Inflammatory macrophage treated with lipopolysaccharide for 4 hours (primary cell): ENCODE results near the gene FLCN.

ENCODE experiments used
- DNase-seq: peaks from one replicate; pipeline ENCODE4 v3.0.0-alpha.2; 2020

FLCN gene

DNA sequence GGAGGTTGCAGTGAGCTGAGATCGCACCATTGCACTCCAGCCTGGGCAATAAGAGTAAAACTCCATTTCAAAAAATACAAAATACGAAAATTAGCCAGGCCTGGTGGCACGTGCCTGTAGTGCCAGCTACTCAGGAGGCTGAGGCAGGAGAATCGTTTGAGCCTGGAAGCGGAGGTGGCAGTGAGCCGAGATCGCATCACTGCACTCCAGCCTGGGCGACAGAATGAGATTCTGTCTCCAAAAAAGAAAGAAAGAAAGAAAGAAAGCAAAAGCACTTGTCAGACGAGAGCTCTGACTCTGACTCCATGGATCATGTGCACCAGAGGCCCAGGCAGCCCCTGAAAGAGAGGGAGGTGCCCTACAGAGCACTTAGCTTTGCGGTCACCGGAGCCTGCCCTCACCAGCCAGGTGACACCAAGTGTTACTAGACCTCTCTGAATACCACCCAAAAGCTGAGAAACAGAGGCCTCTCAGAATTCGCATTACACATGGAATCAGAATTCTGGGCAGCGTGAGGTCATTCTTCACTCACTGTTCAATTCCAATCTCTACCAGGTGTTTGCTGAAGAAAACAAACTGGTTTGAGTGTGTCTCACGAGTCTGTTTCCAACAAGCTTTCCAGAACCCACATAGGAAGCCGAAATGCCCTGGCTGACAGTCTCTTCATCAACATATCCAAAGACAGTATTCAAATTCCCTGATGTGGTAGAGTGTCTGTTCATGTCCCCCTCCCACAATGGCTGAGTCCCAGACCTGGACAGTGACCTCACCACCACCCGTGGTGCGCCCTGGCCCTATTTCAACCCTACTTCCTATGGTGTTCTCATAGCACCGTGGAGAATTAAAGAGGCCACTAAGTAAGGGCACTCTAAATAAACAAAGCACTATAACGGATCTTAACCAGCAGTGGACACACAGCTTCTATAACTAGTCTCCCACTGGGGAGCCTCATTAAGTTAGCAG, 1.5 kb downstream of the FLCN start:
- peak; percentile 41 for DNase-seq

DNA sequence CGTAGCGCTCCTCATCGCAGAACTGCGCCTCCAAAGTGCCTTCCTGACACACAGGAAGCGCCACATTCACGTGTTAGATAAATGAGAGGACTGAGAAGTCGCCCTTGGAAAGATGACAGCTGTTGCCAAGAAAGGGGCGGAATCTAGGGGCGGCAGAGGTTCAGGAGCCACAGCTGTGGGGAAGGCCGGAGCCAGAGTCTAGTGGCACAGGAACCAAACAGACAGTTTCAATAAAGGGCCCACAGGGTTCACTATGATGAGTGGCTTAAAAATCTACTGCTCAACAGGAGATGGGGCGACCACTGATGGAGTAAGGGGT, 4.7 kb downstream of the FLCN start:
- no peak for DNase-seq

DNA sequence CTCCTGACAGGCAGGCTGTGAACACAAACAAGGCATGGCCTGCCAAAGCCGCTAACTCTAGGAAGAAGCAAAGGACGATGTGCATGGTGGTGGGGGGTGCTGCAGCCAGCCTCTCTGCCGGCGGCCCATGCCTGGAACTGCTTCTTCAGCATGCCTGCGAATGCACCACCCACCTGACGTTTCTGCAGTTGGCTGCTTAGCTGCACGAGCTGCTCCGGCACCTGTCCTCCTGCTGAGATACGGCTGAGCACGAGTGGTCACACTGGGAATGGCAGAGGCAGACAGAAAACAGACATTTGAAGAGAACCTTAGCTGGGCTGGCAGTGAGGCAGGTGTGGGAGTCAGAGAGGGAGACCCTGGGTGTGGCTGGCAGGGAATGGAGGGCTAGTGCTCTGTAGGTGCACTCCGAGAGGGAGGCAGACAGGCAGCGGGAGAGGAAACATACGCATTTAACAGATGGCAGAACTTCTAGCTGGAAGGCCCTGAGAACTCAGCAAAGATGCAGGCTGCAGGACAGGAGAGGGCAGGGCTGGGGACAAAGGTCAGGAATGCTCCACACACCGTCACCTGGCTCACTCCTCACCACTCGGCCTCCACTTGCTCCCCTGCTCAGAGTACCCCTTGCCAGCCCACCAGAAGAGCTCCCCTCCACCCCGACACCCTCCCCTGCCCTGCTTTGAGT, 5.2 kb downstream of the FLCN start:
- no peak for DNase-seq

DNA sequence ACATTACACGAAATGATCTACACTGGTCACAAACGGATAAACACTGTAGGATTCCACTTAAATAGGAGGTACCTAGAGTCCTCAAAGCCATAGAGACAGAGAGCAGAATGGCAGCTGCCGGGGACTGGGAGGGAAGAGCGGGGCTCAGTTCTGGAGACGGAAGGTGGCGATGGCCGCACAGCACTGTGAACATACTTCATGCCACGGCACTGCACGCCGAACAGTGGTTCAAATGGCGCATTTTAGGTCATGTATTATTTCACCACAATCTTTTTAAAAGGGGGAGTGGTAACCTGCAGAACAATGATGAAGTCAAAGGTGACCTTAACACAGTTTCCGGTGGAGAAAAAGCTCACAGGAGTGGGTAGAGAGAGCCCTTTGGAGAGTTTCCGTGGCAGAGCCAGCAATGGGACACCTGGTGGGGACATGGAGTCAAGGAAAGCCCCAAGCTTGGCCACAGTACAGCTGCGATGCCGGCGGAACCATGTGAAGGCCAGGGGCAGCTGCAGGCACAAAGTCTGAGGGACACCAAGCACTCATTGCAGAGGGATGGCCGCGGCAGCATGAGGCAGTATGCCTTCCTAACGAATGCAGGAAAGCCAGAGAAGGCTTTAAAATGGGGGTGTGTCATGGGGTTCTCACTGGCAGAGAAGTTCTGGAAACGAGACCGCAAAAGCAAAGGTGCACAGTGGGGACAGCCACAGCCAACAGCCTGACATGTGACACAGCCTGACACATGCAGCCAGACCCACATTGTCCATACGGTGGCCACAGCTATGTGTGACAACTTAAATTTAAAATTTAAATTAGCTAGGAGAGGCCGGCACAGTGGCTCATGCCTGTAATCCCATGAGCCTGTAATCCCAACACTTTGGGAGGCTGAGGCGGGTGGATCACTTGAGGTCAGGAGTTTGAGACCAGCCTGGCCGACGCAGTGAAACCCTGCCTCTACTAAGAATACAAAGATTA, 7.3 kb downstream of the FLCN start:
- no peak for DNase-seq

DNA sequence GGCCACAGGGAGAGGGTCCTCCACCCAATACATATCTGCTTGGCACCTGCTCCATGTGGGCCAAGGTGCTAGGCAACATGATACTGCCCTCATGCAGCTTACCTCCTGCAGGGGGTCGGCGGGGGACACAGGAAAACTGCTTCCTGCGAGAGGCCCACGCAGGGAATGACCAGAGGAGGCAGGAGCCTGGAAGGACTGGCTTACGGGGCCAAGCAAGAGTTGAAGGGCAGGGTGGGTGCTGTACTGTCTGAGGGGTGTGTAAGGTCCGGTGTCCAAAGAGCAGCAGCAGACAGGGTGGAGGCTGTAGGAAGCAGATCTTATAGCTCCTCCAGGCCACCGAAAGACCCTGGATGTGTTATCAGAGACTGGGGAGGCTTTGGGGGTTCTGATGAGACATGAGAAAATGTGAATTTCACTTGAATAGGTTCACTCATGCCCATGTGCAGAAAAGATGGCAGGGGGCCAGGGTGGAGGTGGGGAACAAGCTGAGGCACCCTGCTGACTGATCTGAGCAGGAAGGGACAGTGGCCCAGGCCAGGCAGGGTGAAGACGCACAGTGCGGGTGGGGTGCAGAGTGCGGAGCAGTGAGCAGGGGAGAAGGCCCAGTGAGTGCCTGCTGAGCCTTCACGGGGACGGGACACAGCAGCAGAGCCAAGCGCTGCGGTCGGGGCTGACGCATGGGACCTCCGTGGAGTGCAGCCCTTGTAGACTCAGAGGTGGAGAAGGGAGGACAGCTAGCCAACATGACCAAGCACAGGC, 8.3 kb downstream of the FLCN start:
- no peak for DNase-seq

DNA sequence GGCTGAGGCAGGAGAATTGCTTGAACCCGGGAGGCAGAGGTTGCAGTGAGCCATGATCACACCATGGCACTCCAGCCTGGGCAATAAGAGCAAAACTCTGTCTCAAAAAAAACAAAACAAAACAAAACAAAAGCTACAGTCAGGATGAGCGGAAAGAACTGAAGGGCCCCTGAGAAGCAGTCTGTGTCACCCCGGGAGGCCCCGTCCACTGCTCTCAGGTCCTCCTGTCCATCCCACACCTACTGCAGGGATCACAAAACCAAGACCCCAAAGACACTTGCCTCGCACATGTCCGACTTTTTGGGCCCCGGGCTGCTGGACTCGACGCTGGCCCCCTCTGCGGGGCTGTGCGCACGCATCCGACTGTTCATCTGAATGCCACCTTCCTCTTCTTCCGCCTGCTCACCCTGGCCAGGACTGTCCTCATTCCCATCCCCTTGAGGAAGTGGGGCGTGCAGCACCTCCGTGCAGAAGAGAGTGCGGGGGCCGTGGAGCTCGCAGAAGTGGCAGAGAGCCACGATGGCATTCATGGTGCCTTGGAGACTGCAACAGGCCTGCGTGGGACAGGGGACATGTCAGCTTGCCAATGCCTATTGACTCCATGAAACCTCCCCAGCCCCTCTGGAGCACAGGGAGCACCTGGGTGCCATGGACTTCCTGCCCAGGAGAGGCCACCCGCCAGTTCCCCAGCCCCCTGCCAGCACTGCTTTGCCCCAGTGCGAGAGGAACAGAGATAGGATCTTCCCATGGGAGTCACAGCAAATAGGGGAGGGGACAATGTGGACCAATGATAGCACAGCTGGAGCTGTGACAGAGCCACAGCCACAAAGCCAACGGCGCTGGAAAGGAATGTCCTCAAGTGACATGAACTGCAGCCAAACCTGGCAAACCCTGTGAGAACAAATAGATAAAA, 9.1 kb downstream of the FLCN start:
- DNase-seq = no peak

DNA sequence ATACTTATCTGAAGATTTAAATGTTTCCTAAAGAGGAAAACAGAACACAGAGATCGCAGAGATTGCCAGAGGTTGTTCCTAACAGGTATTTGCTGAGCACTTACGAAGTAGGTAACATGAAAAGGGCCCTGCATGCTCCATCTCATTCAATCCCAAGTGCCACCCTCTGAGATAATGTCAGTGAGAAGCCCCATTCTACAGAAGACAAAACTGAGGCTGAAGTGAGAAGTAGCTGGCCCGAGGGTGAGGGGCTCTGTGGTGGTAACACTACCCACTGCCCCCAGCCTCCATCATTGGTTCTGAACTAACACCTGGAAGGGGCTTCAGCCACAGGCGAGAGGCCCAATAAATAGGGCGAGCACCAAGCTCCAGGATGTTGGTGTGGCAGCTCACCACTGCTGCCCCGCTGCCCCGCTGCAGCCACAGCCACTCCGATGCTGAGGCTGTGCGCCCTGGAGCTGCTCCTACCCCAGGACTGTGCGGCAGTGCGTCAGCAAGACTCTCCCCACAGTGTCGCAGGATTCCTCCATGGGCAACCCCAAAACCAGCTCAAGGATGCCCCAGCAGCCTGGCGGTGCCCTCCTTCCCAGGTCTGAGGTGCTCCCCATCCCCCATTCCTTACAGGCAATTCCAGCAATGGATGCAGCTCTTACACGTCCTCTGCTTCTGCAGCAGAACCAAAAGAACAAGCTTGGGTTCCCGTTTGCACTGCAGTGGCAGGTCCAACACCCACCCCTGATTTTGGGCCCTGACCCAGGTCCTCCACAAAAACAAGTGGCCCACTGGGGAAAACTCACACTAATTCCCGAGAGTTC, 10.3 kb downstream of the FLCN start:
- no peak for DNase-seq

DNA sequence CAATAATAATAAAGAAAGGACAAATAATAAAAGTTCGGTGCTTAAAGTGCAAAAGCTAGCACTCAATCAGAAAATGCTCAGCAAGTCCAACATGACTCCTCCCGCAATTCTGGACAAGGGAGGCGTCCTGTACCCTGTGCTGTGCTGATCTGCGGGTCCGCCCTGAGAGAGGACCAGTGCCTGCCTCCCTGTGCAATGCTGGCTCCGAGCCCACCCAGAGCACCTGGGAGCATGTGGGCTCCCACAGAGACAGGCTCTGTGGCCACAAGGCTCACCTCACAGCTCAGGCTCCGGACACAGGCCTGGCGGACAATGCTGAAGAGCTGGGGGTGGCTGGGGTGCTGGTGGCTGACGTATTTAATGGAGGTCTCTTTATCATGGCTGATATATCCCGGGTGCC, 11.1 kb downstream of the FLCN start:
- DNase-seq = no peak

DNA sequence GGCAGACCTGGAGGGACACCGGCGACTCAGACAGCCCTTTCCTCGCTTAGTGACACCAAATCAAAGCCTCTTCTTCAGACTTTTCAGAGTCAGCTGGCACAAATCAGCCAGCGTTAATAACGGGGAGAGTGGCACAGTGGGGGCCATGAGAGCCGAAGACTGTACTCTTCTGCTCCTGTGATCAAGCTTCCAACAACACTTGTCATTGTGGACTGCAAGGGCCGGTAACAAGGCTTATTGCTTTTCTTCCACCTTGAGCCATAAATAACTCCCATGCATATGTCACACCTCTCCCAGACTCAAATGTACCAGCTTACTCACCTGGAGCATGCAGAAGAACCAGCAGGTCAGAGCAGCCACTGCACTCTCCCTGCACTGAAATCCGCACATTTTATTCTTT, 12.8 kb downstream of the FLCN start:
- DNase-seq = no peak

DNA sequence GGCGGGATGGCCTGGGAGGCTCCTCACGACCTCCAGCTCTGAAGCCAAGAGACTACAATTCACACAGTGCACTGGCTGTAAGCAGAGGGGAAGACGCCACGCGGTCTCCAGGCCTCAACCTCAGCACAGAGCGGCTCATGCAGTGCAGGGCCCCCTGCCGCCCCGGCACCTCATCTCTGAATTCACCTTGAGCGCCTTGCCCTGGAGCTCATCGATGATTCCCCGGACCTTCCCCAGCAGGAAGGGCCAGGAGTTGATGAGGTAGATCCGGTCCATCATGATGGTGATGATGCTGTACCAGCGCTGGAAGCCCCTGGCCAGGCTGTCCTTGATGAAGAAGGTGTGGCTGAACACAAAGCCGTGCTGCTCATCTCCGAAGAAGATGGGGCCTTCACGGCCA, 13.2 kb downstream of the FLCN start:
- no peak for DNase-seq

DNA sequence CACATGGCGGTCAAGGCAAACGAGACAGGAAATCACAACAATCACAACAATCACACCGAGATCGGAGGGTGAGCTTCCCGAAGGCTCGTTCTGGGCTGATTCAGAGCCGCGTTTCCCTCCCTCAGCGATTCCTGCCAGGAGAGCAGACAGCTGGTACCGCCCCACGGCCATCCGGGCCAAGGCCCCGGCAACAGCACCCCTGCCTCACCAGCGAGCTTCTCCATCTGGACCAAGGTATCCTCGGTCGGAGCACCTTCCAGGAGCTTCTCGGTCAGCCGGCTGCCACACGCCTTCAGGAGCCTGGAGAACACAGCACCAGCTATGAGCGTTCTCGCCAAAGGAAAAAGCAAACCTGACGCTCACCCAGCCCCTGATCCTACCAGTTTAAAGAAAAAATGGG, 15.6 kb downstream of the FLCN start:
- DNase-seq = no peak

DNA sequence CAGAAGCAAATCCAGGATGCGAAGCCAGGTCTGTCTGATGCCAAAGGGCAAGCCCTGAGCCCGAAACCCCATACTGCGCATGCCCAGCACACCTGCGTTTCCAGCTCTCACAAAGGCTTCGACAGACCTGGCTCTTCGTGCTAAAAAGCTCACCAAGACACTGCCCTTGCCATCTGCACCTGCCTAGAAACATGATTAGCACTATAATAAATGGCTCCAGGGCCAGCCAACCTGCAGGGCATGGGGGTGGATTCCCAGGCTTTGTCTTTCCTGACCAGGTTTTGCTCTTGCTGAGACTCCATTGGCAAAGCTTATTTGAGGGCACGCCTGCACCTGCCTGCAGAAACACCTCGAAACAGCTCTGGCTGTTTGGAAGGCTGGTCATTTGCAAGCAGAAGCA, 16.4 kb downstream of the FLCN start:
- no peak for DNase-seq

DNA sequence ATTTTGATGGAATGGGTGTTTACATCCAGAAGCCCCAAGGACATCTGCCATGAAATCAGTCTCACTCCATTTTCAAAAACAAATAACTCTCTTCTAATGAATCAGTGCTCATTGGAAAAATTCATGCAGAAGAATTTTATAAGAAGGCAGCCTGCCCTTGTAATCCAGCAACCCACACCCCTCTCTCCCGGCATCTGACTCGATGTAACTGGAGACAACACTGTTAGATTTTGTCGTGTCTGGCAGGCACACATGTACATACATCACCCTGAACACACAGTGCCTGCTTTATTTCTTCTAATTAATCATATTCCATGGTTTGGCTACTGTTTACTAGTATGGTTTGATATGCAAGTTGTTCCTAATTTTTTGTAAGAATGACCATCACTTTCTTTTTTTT, 19.0 kb downstream of the FLCN start:
- no peak for DNase-seq

DNA sequence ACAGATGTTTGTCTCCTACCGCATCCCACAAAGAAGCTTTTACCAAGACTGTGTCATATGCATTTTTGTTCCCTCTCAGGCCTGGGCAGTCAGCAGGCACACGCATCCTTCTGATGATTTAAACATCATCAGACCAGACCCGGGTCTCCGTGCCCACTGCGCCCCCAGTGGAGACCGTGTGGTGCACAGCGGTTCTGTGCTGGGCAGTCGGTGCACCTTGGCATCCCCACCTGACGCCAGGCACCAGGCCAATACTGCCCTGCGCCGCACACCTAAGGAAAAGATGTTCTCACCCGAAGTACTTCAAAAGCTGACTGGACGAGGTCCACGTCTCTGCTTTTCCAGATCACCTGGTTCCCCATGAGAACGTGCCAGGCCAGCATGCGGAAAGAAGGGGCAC, 20.2 kb downstream of the FLCN start:
- no peak for DNase-seq

DNA sequence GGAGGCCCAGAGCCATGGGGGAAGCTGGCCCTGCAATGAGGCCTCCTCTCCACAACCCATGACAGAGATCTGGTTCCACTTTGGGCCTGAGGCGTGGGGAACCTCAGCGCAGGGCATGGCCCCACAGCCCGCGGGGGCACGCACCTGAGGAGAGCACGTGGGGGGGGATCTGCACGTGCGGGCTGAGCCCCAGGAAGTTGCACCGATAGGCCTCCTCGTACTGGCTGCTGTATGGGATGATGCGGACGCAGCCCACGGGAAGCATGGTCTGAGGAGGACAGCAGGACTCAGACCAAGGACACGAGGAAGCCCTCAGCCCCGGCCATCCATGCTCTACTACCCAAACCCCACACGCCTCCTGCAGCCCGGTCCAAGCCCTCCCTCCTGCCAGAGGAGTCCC, 20.7 kb downstream of the FLCN start:
- DNase-seq = no peak

DNA sequence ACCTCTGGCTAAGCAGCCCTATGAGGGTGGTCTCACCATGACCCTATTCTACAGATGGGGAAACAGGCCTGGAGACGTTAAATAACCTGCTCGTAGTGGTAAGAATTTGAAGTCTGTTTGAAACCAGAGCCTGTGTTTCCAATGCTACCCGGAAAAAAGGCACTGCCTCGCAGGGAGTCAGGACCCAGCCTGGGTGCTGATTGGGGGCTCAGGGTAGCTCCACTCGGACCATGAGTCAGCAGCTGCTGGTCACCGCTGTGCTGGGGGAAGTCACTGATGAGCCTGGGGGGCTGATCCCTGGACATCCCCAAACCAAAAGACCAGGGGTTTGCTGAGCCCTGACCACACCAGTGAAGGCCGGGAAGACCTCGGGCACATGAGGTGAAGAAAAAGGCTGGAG, 21.4 kb downstream of the FLCN start:
- no peak for DNase-seq

DNA sequence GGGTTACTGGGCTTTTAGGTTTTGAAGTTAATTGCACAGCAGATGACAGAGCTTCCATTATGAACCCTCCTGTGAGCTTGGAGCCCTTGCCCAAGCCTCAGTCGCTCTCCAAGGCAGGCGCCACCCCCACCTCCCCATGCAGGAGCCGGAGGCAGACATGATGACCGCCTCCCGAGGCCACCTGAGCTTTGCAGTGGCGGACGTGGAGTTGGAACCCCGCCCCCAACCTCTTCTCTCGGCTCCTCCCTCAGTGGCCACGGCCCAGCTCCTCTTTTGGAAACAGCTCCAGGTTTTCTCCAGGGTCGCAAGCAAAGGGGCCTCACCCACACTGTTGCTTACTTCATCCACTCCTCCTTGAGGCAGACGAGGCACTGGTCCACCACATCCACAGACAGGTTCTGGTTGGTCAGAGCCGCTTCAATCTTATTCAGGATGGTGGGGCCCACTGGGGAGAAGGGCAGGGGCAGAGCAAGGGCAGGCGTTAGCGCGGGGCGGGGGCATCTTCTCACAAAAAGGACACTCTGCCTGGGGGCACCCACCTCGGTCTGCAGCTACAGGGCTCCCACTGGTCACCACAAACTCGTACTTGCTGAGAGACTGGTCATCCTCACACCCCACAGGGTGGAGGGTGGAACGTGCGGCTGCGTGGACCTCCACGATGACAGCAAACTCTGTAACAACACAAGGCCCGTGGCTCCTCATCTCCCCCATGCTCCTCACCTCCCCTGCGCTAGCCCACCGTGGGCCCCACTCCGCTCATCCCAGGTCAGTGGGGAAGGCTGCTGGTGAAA, 22.1 kb downstream of the FLCN start:
- DNase-seq = no peak

DNA sequence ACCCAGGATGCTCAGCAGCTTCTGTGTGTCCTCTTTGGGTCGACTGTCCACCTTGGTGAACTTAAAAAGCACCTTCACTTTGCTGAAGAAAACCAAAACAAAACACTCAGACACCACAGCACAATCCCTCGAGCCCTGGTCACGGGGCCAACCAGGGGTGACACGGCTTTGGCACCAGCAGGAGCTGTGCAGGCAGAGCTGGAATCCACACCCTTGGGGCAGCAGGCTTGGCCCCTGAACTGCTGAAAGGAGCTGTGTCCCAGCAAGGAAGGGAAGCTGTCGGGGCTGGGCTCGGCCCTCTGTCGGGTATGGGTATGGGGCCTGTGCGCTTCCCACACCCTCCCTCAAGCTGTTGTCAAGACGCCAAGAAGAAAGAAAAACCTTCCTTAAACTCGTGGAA, 23.2 kb downstream of the FLCN start:
- no peak for DNase-seq

DNA sequence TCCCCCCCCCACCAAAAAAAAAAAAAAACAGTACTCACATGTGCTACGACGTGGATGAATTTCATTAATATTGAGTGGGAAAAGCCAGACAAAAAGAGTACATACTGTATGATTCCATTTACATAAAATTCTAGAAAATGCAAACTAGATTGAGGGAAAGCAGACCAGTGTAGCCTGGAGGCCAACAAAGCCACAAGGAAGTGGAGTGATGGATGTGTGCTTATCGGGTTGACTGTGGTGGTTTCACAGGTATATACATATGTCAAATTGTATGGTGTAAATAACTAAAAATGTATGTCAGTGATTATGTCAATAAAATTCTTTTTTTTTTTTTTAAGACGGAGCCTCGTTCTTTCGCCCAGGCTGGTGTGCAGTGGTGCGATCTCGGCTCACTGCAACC, 29.0 kb downstream of the FLCN start:
- no peak for DNase-seq

DNA sequence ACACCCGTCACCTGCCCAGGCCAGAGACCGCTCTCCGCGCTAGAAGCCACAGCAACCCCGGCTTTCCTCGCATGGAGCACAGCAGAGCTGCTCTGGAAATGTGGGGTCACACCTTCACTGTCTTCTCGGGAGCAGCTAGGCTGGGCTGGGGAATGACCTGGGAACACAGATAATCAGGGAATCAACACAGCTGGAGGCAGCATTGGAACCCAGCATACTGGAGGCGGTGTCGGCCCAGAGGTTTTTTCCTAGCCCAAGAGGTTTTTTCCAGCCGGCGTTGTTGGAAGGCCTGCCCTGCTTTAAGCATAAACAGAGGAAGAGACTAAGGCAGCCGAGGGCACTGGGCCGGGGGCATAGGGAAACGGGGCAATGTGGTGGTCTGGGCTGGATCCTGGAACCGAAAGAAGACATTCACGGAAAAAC, 30.0 kb downstream of the FLCN start:
- no peak for DNase-seq
